ENCODE data around the gene ADGRG4. TPM values are rescaled to one million over a fixed set of nuclear protein-coding genes. Genes with fewer than 3 reads are reported as not detected.

Gene ADGRG4
- polyA plus RNA-seq, 2 donors, result under 0.01 TPM; not detected in 1

Other genes starting within 250 kb of the ADGRG4 start
- gene FHL1, start 153.4 kb upstream of the ADGRG4 start, polyA plus RNA-seq, result 100 to 1,000 TPM in 1 of 2 donors, 10 to 100 TPM in 1; 70.7 to 127 TPM
- 1 to 10 TPM; 2.6 TPM for gene MAP7D3, start 49.6 kb upstream of the ADGRG4 start, polyA plus RNA-seq
- not detected for gene BRS3, start 187.0 kb downstream of the ADGRG4 start, polyA plus RNA-seq
- gene HTATSF1, start 196.6 kb downstream of the ADGRG4 start, polyA plus RNA-seq, result 10 to 100 TPM; 12.8 to 24.9 TPM
- gene VGLL1, start 231.3 kb downstream of the ADGRG4 start, polyA plus RNA-seq, result 1 to 10 TPM in 1 of 2 donors, under 1 TPM in 1; 0.76 to 1.3 TPM

Measured in esophagus (tissue), 2 donors.